ENCODE measurements around the gene TRIM15.
"Not testable (repeated sequence)": the region's sequence is repeated elsewhere in the genome, so short reads cannot be mapped to it uniquely, and the experiment has no call there.

Gene TRIM15

DNA sequence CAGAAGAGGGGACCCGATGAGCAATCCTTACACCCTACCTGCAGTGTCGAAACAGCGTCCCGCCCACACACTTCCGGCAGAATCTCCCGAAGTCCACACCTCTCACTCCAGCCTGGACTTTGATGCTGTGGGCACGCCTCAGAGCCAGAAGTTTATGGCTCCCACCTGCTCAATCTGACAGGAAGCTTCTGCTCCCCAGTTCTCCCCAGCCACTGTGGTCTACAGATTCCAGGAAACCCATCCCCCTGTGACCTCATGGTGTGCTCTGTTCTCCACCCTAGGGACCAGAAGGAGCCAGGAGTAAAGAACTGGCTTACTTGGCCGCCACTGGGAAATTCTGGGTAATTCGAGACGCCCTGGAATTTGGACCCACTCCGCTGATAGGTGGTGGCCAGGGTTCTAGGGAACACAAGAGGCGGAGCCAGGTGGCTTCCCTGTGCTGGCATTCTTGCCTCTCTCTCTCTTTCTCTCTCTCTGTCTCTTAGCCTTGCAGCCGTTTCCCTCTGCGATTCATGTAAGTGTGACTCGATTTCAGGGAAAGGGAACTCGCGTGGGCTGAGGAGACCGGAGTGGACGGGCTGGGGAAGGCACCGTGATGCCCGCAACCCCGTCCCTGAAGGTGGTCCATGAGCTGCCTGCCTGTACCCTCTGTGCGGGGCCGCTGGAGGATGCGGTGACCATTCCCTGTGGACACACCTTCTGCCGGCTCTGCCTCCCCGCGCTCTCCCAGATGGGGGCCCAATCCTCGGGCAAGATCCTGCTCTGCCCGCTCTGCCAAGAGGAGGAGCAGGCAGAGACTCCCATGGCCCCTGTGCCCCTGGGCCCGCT is at the start of gene TRIM15:
TSS of gene TRIM15 (plus strand) at position 457 of the 828 bp plus-strand sequence. CDS start at position 596, 139 bp downstream.
- peak; percentile 12 to 42 for DNase-seq (ENCODE audit: low read depth in 2 of 2)

- no peak for DNase-seq (ENCODE audit: low read depth in 2 of 2)
Observed at GRCh38 chr6:30113841-30114240, 49.5 kb upstream of the TRIM15 start.

DNA sequence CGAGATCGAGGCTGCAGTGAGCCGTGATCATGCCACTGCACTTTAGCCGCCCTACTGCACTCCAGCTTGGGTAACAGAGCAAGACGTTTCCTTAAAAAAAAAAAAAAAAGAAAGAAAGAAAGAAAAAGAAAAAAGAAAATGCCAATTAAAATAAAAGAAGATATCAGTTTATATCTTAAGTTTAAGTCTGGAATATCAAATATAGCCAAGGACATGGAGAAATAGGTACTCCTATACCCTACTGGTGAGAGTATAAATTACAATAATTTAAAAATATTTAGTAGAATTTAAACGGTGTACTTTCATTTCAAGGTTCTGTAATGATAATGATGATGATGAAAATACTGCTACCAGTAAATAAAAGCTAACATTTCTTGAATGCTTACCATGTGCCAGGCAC is 46.6 kb upstream of the TRIM15 start:
- DNase-seq (ENCODE audit: low read depth in 2 of 2) = no peak

GRCh38 chr6:30118691-30119090 is 44.7 kb upstream of the TRIM15 start:
- not testable (repeated sequence) for DNase-seq (ENCODE audit: low read depth in 2 of 2)

GRCh38 chr6:30121446-30122366 is 41.6 kb upstream of the TRIM15 start:
- no peak for DNase-seq (ENCODE audit: low read depth in 2 of 2)

DNA sequence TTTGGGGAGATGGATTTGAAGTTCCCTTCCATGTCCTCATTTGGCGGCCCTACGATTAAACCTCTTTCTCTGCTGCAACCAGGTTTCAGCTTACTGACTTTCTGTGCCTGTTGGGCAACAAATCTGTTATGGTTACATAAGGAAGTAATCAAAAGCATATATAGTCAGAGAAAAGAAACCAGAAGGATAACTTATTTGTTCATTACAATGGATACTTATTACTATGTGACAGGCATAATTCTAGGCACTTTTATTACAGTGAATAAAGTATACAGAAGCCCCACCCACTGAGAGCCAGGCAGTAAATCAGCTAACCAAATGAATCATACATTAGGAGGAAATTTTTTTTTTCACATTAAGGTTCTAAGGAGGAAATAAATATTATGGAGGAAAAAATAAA is 40.8 kb upstream of the TRIM15 start:
- DNase-seq (ENCODE audit: low read depth in 2 of 2) = no peak

DNA sequence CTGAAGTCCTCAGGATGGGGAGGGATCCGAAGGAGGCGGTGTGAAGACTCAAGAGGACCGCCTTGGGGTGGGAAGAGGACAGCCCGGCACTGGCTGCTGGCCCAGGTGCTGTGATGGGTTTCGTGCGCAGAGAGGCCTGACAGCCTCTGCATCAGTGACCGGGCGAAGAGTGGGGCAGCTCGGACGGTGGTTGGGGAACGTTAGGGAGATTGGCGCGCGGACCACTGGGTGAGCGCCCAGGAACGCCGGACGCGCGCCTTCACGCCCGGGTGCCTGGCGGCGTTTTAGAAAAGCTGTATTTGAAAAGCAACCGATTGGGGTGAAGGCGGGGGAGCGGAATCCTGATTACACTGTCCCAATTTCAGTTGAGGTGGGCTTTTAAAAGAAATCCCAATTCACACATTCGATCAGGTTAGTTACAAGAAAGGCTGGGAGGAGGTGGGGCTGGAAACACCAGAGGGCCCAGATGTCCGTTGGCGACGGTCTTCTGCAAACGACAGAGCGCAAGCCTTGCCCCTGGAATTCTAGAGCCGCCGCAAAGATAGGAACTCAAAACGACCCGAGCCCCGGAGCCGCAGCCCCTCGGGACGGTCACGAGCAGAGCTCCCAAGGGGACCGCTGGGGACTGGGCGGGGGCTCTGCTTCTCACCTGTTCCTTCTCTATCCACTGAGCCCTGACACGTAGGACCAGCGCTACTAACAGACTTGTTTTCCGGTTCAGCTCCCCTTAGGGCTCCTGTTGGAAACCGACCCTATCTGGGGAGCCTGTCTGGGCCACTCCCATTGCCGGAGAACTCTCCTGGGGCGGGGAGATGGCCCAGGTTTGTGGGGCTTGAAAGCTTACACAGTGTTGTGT is 35.9 kb upstream of the TRIM15 start:
- no peak for DNase-seq (ENCODE audit: low read depth in 2 of 2)

DNA sequence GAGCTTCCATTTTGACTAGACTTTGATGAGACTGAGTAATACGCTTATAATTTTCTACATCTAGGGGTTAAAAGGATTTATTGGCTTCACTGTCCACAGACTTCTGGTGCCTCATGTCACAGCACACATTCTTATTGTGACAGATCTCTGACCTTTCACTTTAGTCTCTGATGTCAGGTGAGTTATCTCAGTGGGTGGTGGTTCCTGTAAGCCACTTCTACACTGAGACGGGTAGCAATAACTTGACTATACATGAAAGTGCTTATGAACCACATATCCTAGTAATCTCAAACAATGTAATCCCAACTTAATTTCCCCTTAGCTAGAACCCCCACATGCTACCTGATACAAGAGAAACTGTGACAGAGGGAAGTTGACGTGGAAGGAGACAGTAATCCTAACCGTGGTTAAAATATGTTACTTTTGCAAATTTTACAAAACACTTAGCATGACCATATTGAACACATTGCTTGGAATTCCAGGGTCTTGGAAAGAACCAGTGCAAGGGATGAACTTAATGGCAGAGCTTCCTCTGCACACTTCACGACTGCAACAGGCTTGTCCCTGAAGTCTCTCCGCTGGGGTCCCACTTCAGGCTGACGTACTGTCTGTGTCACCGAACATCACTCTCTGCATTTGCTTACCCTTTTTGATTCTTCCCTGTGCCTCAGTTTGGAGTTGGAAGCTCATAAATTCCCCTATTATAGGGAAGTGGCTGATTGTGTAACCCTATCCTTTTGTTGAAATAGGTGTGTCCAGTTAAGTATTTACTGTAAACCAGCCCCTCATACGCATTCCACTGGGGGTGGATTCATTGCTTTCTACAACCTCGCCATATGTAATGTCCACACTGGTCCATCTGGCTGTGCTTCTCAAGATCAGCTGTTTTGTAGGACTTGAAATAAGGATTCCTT is 33.8 kb upstream of the TRIM15 start:
- DNase-seq (ENCODE audit: low read depth in 2 of 2) = no peak

- DNase-seq (ENCODE audit: low read depth in 2 of 2) = no peak
Observed at GRCh38 chr6:30130179-30130679, 33.1 kb upstream of the TRIM15 start.

GRCh38 chr6:30130887-30131862 is 32.2 kb upstream of the TRIM15 start:
- DNase-seq (ENCODE audit: low read depth in 2 of 2) = peak; percentile 29 to 59

DNA sequence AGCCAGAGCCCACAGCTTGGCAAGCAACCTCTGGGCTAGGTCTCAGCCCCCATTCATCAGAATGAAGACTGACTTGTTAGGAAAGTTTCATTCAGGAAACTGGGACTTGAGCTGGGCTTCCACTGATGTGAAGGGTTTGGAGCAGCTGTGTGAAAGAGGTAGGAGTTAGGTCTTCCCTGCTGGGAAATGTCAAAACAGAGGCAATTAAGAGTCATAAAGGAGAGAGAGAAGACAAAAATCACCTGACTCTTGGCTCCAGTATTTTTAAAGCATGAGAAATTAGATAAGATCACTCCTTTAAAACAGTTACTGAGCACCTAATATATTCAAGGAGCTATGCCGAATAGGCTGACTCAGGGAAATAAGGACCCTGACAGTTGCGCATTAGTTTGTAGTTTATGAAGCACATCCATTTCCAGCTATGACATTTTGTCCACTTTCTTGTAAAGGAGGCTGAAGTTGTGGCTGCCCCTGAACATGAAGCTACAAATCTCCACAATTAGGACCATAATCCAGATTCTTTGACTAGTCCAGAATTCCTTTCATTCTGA is 31.3 kb upstream of the TRIM15 start:
- DNase-seq (ENCODE audit: low read depth in 2 of 2) = no peak

DNA sequence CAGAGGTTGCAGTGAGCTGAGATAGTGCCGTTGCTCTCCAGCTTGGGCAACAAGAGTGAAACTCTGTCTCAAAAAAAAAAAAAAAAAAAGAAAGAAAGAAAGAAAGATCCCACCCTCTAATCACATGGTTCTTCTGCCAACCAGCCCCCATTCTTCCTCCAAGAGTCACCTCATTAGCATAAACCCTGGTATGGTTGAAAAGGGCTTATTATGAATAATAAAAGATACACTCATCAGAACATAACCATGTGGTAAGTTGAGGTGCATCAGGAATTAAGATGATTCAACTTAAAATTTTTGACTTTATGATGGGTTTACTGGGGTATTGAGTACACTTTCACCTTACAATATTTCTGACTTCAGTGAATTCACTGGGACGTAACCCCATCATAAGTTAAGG is 28.2 kb upstream of the TRIM15 start:
- DNase-seq (ENCODE audit: low read depth in 2 of 2) = no peak

GRCh38 chr6:30135757-30136156 is 27.6 kb upstream of the TRIM15 start, which contains the start of gene TRIM40:
TRIM40 (plus strand) TSS chr6:30136140; CDS start chr6:30137037, 897 bp downstream.
- DNase-seq (ENCODE audit: low read depth in 2 of 2) = no peak

DNA sequence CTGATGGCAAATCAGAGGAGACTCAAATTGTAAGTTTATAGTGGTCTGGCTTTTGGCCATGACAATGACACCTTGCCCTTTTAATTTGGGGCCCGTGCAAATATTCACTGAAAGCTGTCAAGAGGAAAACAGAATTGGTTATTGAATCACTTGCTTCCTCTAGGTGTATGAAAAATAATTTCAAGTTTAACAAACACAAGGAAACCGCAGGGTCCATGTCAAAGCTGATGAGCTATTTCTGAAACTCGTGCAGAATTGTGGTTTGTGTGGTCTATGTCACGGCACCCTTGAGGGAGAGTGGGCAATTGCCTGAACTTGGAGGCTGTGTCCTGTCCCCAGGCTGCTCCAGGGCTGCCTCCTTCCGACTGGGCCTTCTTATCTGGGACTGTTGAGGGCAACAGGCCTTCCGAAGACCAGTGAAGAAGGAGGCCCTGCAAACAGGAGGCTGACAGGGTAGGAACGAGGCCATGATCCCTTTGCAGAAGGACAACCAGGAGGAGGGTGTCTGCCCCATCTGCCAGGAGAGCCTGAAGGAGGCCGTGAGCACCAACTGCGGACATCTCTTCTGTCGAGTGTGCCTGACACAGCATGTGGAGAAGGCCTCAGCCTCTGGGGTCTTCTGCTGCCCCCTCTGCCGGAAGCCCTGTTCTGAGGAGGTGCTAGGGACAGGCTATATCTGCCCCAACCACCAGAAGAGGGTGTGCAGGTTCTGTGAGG is 26.6 kb upstream of the TRIM15 start:
- no peak for DNase-seq (ENCODE audit: low read depth in 2 of 2)

- not testable (repeated sequence) for DNase-seq (ENCODE audit: low read depth in 2 of 2)
Observed at GRCh38 chr6:30140240-30140639, 23.1 kb upstream of the TRIM15 start.

- no peak for DNase-seq (ENCODE audit: low read depth in 2 of 2)
Observed at GRCh38 chr6:30142665-30143064, 20.7 kb upstream of the TRIM15 start.

DNA sequence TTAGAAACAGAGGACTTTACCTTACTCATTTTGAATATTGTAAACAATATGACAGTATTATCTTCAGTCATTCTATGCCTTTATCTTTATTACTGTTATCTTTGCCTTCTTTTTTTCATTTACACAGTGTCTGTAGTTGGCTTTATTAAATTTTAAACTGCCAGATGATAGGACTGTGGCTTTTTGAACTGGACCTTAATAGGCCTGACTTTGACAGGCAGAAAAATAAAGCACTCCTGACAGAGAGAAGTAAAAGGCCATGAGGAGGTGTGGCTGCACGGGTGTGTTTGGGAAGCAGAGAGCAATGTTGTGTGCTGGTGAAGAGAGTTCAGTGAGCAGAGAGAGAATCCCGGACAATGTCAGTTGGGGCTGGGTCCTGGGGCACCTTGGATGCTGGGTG is 19.6 kb upstream of the TRIM15 start:
- no peak for DNase-seq (ENCODE audit: low read depth in 2 of 2)

- DNase-seq (ENCODE audit: low read depth in 2 of 2) = no peak
Observed at GRCh38 chr6:30144811-30145210, 18.5 kb upstream of the TRIM15 start.
